HG02938 (cell line): ENCODE measurements around the gene C5orf22.
"Not testable (repeated sequence)": the region's sequence is repeated elsewhere in the genome, so short reads cannot be mapped to it uniquely, and the experiment has no call there.

Experiments used
- ATAC-seq: cut with Tn5 transposase; IDR thresholded peaks from one replicate; pipeline ENCODE4 v1.9.1; 2021; ENCODE audit warnings: mild to moderate bottlenecking, moderate library complexity; ENCODE audit not compliant: unreplicated experiment

The C5orf22 gene

DNA sequence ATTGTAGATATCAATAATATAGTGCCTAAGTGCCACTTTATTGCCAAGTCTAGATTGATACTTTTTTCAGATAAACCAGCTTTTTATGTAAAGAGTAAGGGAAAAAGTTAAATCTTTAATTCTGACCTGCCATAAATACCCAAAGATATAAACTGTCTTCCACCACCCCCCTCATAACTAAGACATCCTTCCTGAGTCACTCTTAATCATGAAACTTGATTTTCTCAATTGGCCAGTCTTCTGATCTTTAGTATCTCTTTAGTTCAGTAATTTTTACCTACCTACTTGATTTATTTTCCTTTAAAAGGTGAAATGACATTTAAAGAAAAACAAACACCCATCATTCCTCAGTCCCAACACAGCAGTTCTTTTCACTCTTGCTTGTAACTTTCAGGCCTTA, 21.8 kb downstream of the C5orf22 start:
- ATAC-seq: no peak

DNA sequence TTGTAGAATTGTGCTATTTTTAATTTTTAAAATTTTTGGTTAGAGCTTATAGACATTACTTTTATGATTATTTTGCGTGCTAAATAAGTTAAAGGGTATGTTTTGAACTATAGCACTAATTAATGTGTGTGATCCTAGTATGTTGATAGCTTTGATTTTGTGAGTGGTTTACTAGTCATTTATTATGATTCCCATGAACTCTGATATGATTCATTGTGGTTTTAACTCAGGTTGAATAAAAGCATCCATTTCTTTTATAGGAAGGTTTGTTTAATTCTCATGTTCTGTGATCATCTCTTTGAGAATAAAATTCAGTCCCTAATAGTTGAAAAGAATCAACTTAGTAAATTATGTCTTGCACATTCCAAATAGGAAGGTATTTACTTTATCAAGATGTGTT, 22.5 kb downstream of the C5orf22 start:
- ATAC-seq: no peak

DNA sequence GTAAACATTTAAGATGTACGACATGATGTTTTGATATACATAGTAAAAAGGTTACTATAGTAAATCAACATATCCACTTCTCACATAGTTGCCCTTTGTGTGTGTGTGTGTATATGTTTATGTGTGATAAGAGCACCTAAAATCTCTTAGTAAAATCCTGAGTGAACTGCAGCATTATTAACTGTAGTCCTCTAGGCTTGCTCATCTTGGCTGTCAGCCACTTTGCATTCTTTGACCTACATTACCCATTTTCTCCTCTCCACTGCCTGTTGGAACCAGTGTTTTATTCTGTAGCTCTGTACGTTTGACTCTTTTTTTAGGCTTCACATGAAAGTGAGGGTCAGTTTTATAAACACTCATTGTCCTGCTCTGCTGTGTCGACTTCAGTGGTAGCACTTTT, 24.4 kb downstream of the C5orf22 start:
- no peak for ATAC-seq

DNA sequence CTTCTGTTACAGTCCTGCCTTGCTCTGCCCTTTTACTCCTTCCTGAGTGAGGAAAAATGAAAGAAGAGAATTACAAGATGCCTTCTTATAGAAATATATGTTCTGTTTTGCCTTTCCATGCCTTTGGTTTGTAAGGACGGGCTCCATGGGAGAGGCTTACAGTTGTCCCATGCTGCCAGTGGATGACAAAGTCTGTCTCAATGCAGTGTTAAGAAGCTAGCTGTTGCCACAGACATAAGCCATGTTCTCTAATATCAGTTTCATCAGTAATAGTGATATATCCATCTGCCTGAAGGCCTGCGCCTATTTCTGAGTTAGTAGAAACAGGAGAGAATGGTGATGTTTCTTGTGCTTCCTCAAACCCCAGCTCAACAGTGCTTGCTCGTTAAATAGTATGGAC, 27.8 kb downstream of the C5orf22 start:
- no peak for ATAC-seq

DNA sequence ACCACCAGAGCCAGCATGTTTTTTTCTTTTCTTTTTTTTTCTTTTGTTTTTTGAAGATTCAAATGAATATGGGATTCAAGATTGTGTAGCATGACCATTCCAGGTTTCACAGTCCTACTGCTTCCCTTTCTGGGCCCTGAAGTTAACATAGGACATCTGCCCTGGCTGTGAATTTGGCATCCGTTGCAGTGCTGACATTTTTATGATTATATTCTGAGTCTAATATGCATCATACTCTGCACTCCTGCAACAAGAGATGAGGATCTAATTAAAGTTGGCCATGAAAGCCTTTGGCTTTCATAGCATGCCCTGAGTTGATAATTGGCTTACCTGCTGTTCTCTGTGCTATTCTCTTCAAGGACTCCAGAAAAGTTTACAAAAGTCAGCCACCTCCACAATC, 29.8 kb downstream of the C5orf22 start:
- no peak for ATAC-seq

DNA sequence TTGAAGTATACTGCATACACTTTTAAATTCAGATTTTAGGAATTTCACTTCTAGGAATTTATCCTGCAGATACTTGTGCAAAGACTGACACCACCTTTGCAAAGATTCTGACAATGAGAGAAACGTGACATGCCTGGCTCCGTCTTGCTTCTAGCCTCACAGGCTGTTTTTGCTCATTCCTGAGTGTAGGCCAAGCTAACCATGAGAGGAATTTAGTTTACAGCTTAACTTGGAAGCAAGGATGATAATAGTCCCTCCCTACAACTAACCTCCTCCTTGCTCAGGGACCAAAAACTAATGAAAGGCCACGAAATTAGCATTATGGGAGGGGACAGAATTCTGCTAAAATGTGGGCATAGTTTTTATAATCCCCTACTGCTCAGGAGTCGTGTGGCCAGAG, 31.1 kb downstream of the C5orf22 start:
- no peak for ATAC-seq

DNA sequence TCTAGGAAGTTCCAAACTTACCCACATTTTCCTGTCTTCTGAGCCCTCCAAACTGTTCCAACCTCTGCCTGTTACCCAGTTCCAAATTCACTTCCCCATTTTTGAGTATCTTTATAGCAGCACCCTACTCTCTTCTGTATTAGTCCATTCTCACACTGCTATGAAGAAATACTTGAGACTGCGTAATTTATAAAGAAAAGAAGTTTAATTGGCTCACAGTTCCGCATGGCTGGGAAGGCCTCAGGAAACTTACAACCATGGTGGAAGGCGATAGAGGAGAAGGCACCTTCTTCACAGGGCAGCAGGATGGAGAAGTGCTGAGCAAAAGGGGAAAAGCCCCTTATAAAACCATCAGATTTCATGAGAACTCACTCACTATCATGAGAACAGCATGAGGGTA, 34.3 kb downstream of the C5orf22 start:
- ATAC-seq: not testable (repeated sequence)

DNA sequence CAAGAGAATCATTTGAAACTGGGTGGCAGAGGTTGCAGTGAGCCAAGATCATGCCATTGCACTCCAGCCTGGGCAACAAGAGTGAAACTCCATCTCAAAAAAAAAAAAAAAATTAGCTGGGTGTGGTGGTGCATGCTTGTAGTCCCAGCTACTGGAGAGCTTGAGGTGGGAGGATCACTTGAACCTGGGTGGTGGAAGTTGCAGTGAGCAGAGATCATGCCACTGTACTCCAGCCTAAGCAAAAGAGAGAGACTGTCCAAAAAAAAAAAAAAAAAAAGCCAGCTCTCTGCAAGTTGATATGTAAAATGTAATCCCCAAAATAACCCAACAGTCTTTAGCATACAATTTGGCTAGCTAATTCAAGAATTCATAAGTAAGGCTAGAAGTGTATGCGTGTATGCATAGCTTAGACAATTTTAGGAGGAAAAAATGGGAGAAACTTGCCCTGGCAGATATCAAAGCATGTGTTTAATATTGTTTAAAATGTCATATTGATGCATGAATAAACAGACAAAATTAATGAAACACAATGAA, 36.3 kb downstream of the C5orf22 start:
- no peak for ATAC-seq

DNA sequence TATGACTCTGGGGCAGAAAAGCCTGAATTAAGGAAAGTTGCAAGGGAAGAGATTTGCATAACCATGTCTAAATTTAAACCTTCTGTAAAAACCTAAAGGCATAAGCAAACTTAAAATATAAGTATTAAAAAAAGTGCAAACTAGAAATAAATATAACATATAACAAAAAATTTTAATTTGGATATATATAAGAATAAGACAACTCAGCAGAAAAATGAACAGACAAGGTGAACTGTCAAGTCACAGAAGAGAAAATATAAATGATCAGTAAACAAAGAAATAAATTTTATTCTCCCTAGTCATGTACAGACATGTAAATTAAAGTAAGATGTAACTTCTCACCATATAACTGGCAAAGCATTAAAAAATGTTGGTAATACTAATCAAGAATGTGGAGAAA, 37.0 kb downstream of the C5orf22 start:
- ATAC-seq: no peak

DNA sequence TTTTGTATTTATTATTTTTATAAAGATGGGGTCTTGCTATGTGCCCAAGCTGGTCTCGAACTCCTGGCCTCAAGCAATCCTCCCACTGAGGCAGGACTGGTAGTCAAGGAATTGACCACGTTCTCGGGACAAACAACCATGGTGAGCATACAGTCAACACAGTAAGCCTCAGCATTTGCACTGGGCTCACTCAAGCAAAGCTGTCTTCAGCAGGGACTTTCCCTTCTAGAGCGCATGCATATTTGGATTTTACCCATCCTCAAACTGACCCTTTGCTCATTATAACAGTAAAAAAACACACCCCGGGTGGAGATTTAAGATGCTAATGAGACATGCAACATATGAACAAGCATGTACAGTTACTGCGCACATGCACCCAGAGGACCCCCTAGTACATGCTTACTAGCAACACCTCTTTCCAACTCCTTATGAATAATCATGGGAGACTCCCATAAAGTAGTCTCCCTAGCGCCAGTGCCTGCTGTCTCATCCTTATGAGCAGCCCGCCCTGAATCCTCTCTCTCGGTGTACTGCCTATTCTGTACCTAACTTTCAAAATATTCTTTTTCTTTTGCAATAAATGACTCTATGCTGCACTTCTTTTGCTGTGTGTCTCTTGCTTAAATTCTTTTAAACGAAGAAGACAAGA, 41.5 kb downstream of the C5orf22 start:
- ATAC-seq: peak; percentile 89

DNA sequence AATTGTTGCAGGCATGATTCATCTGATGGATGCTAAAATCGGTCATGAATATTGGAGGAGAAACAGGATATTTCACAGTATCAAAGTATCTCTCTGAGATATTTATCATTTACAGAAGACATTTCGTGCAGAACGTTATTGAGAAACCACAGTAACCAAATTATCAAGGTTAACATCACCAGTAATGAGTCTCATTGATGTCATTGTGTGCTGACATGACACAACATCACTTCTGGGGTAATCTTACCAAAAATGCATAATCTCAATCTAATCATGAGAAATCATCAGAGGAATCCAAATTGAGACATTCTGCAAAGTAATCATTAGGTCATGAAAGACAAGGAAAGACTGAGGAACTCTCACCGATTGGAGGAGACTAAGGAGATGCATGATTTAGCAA, 42.7 kb downstream of the C5orf22 start:
- ATAC-seq: no peak

DNA sequence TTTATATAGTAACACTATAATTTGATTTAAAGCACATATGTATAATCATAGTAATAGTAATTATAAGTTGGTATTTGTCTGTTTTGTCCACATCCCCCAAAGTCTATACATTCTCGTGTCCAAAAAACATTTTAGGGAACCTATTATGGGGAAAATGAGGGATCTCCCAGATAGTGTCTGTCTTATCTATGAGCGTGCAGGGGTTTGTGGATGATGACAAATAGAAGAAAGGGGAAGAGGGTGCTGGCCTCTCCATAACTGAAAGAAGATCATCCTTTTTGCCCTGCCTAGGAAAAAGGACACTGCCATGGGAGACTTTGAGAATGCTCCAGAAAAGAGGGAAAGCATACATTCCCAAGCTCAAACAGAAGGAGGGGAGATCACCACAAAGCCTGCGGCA, 45.3 kb downstream of the C5orf22 start:
- no peak for ATAC-seq

DNA sequence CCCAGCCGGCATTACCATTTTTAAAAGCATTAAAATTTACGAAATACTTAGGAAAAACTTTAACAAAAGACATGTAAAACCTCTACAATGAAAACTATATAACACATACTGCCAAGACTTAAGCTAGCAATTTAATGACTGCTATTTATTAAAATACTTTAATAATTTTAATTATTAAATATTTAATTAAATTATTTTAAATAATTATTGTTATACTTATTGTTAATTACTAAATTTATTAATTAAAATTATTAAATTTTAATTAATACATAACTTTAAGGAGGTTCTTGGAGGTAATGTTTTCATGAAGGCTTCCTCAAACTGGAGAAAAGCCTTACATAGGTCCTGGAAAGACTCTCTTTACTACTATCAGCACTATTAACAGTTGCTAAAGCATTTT, 47.5 kb downstream of the C5orf22 start:
- no peak for ATAC-seq

DNA sequence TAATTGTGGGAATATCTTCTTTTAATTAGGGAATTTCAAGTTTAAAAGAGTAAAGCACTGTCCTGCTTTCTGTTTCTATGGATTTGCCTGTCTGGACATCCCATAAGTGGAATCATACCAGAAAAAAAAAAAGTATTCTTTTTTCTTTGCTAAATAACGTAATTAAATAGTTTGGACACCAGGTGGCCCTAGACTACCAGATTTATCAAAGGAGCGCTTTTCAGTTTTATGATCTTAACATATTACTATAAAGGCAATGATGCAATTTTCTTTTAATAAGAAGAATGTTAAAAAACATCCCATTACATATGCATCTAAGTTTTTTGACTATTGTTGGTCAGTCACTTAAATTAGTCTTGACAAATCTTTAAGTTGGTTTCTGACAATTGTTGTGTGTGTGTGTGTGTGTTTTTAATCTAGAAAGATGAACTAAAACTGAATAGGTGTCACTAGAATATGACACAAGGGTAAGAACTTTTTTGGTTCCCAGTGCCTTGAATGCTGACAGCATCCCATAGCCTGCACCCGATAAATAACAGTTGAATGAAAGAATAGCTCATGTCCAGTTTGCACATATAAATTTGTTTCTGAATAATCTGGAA, 49.5 kb downstream of the C5orf22 start:
- ATAC-seq: no peak

DNA sequence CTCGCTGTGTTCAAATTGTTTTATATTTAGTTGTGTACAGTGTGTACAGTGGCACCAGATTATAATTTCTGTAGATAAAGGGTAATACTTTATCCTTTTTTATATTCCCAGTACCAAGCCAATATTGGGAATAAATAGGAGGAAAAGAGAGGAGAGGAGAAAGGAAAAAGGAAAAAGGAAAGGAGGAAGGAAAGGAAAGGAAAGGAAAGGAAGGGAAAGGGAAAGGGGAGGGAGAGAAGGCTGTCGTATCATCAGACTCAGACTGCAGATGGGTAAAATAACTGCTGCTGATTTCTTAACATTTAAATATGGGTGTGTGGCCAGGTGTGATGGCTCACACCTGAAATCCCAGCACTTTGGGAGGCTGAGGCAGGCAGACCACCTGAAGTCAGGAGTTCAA, 51.0 kb downstream of the C5orf22 start:
- ATAC-seq: no peak

DNA sequence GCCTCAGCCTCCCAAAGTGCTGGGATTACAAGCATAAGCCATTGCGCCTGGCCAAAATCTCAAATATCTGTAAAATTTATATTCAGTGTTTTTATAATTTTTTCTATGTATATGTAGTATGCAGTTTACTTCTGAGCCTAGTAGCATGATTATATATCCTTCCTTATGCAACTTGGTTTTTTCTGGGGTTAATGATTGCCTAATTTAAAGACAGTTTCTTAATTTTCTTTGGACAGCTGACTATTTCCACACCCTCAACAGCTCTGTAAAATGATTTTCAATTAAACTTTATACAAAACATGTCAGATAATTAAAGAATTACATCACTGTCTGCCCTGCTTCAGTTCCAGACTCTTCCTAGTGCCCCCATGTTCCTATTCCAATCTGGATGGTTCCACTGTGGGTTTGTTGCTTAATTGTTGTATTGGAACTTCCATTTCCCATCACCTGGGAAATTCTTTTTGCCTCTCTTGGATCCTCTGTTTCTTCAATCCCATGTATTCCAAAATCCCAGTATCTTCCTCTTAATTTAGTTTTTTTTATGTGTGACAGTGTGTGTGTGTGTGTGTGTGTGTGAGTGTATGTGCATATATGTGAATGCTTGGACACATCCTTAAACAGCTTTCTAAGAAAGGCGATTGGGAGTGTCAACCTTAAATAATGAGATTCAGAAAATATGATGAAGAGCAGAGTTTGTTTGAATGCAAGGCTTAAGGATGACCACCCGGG, 53.2 kb downstream of the C5orf22 start:
- ATAC-seq: no peak

DNA sequence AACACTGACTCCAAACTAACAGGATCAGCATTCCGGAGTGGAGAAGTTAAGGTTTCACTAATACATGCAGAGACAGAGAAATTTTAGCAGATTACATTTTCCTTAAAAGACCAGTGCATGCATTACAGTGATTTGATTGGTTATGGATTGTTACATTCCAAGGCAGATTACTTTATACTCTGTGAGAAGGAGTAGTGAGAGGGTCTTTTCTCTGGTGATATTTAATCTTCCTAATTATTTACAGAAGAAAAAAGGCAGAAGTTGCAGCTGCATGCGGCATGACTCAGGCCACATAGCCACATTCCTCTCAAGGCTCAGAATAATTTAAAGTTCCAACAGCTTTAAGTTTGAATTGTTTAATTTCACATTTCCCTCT, 53.8 kb downstream of the C5orf22 start:
- no peak for ATAC-seq

DNA sequence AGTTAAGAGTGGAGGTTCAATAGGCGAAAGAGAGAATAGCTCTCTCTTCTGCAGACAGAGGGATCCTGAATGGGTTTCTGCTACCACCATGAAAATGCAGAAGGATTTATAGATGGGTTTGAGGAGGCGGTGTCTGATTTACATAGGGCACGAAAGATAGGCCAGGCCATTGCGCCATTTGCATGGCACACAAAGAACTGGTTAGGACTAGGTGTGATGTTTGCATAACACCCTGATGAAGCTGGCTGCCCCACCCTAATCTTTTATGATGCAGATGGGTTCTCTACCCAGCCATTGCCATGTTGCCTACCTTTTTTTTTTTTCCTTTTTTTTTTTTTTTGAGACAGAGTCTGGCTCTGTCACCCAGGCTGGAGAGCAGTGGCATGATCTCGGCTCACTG, 55.4 kb downstream of the C5orf22 start:
- ATAC-seq: no peak

DNA sequence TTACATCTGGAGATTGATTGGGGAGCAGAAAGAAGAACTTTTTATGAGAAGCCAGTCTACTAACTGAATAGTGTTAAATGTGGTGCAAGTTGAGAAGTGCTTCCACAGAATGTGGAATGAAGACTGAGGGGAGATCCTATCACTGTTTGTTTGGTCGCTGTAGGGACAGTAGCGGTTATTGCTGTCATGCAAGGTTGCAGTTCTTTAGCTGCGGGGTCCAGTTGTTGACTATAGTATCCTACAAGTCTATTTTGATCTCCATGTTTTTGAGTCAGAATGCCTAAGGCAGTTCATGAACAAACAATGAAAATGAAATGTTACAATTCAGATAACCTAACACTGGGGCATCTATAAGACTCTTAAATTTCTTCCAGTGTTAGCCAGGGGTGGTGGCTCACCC, 61.6 kb downstream of the C5orf22 start:
- ATAC-seq: no peak

DNA sequence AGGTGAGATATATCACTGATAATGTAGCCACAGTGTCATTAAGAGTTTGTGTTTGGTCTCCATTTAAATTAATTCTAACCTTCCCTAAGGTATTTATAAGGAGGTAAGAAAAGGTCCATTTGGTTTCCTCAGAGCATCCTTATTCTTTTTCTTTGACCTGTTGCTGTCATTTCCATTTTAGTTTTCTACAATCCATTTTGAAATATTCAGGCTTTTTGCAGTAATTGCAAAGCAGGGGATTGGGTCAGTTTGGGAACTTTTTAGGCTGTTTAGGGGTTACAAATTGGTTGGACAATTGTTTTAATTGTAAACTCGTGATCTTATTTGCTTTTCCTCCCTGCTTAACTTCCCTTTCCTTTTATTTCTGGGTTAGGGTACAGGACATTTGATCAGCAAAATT, 64.3 kb downstream of the C5orf22 start:
- ATAC-seq: no peak

DNA sequence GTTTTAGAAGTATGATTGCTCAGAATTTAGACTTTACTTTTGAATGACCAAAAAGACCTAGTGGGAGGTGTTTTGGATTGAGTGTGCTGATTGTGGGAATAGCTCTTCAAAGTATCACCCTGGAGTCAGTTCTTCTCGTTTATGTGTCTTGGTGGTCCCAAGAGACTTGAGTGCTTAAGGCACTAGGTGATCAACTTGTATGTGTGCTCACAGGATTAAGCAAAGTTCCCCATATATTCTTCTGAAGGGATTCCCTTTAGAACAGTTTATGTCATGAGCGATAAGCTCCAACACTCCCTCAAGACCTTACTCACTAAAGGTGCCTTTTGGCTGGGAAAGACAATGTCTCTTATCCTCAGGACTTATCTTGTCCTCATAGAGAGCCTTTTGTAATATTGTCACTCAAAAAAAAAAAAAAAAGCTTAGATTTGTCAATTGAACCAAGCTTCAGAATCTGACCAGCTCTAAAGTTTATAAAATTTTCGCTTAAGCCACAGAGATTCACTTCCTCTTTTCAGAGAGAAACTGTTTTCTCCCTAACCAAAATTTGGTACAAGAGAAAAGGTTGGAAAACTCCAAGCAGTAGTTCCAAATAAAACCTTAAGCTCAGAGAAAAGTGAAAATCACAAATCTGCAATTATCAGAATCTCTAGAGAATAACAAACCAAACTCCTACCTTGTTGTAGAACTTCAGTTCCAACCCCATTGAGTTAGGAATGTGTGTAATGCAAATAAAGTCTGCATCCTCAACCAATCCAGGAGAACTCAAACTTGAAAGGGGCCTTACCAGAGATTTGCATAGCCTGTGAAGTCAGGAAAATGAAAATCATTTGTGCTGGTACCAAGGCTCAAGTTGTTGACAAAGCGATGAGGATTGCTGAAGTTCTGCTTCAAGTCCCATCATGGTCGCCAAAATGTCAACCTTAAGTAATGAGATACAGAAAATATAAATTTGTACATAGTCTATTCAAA, 66.8 kb downstream of the C5orf22 start:
- no peak for ATAC-seq
